Lung (tissue), 12 donors: ENCODE measurements around the gene FUBP1. TPM values are rescaled to one million over a fixed set of nuclear protein-coding genes. Genes with fewer than 3 reads are reported as not detected.

Experiments used
- ATAC-seq: fragments of 200-7000 bp; cut with Tn5 transposase; one replicate; pipeline ENCODE4 v1.9.1; 2020; ENCODE audit warnings: moderate number of reproducible peaks; ENCODE audit not compliant: insufficient read depth, low FRiP score
- DNase-seq, 3 donors: peaks; one replicate each; pipeline ENCODE4 v3.0.0-alpha.2; 2013 to 2017
- H3K27ac ChIP-seq, 2 donors: one replicate each; pipeline ENCODE4 v1.5.1; 2013; ENCODE audit warnings: mild to moderate bottlenecking in 2 of 2, moderate library complexity in 2 of 2, control low read depth in 1 of 2, inconsistent platforms in 1 of 2, low read depth in 1 of 2, low read length in 1 of 2
- H3K27me3 ChIP-seq, 3 donors: one replicate each; pipeline ENCODE4 v1.5.1; 2013; ENCODE audit warnings: low read length in 2 of 3; ENCODE audit not compliant: control insufficient read depth in 3 of 3, insufficient read depth in 3 of 3
- H3K36me3 ChIP-seq, 4 donors: one replicate each; pipeline ENCODE4 v1.5.1; 2013; ENCODE audit warnings: low read length in 4 of 4, mild to moderate bottlenecking in 1 of 4, moderate library complexity in 1 of 4; ENCODE audit not compliant: control insufficient read depth in 4 of 4, insufficient read depth in 4 of 4
- H3K4me1 ChIP-seq, 5 donors: one replicate each; pipeline ENCODE4 v1.5.1; 2013; ENCODE audit warnings: low read length in 5 of 5, mild to moderate bottlenecking in 2 of 5, moderate library complexity in 1 of 5; ENCODE audit not compliant: control insufficient read depth in 5 of 5, insufficient read depth in 5 of 5
- H3K4me3 ChIP-seq: one replicate; pipeline ENCODE4 v1.5.1; 2013; ENCODE audit warnings: mild to moderate bottlenecking, control low read depth, moderate library complexity
- H3K9ac ChIP-seq, 2 donors: one replicate each; pipeline ENCODE4 v1.5.1; 2013; ENCODE audit warnings: low read length in 2 of 2, control low read depth in 1 of 2; ENCODE audit not compliant: insufficient read depth in 1 of 2
- H3K9me3 ChIP-seq, 4 donors: one replicate each; pipeline ENCODE4 v1.5.1; 2013; ENCODE audit warnings: low read length in 3 of 4, mild to moderate bottlenecking in 1 of 4, moderate library complexity in 1 of 4; ENCODE audit not compliant: control insufficient read depth in 4 of 4, insufficient read depth in 3 of 4
- CTCF ChIP-seq: IDR thresholded peaks from 2 replicates; pipeline ENCODE4 v1.5.1; 2012; ENCODE audit warnings: mild to moderate bottlenecking; ENCODE audit errors: control extremely low read depth, extremely low read depth
- WGBS, 2 donors: extraction: QIAGEN DNeasy Blood & Tissue Kit; methylation state at CpG; one replicate each; pipeline ENCODE4 v1.1.7; 2013; 5-methylcytosine and 5-hydroxymethylcytosine counted together
- polyA plus RNA-seq, 2 donors: library from polyadenylated mRNA; stranded (reverse); fragments of 200-250 nt; gene quantifications; one replicate each; pipeline ENCODE4 v1.2.1, GENCODE V29; 2013
- total RNA-seq, 2 donors: library from RNA; depleted of rRNA in 1 of 2; stranded (reverse); fragments of >200 nt in 1 of 2; gene quantifications; one replicate each; pipeline ENCODE4 v1.2.1, GENCODE V29; 2014 to 2021
- donor health status: control.
- donor health status: control.
- donor health status: Bipolar disorder and iron deficiency.
- donor health status: healthy.
- donor health status: DM: yes; HTN: yes; CAD: no.

The FUBP1 gene
- total and polyA plus RNA-seq, 4 donors = 39.1 to 324 (median 70.5) TPM

DNA sequence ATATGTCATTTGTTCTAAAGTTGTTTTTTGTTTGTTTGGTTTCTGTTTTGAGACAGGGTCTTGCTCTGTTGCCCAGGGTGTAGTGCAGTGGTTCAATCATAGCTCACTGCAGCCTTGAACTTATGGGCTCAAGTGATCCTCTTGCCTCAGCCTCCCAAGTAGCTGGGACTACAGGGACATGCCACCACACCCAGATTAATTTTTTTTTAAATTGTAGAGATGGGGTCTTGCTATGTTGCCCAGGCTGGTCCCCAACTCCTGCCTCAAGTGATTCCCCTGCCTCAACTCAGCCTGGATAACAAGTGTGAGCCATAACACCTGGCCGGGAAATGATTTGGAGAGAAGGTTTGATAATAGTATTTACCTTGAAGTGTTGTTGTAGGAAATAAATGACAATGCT, 72.2 kb downstream of the FUBP1 start:
- ATAC-seq (no peak), DNase-seq (no peak)
- peaks cover 0 to 5% (median 0%) of the 10 kb centered on the region in 5 donors for H3K4me1 ChIP-seq
- no peak overlapping the region for H3K4me3 ChIP-seq
- H3K9me3 ChIP-seq = no peaks in the 10 kb centered on the region
- no peak overlapping the region for H3K9ac ChIP-seq
- H3K27ac ChIP-seq = no peak overlapping the region
- no peaks in the 10 kb centered on the region for H3K27me3 ChIP-seq
- no peak for TF ChIP-seq CTCF
- H3K36me3 ChIP-seq = peaks cover 0 to 7% (median 1%) of the 10 kb centered on the region in 4 donors
- WGBS, 2 donors = 83 to 93% methylated on average over 1 of the region's 1 CpG

GRCh38 chr1:77906019-77906545, 72.8 kb downstream of the FUBP1 start:
- ATAC-seq = no peak
- DNase-seq = no peak
- no peaks in the 10 kb centered on the region for H3K9me3 ChIP-seq
- peak overlapping the region in 1 of 2 donors; percentile 18 for H3K27ac ChIP-seq
- no peaks in the 10 kb centered on the region for H3K27me3 ChIP-seq
- H3K4me3 ChIP-seq = no peak overlapping the region
- peaks cover 0 to 9% (median 1%) of the 10 kb centered on the region in 4 donors for H3K36me3 ChIP-seq
- peaks cover 0 to 5% (median 0%) of the 10 kb centered on the region in 5 donors for H3K4me1 ChIP-seq
- peak overlapping the region in 1 of 2 donors; percentile 0 for H3K9ac ChIP-seq
- WGBS, 2 donors = 84 to 92% methylated on average over 2 of the region's 2 CpGs
- no peak for TF ChIP-seq CTCF

DNA sequence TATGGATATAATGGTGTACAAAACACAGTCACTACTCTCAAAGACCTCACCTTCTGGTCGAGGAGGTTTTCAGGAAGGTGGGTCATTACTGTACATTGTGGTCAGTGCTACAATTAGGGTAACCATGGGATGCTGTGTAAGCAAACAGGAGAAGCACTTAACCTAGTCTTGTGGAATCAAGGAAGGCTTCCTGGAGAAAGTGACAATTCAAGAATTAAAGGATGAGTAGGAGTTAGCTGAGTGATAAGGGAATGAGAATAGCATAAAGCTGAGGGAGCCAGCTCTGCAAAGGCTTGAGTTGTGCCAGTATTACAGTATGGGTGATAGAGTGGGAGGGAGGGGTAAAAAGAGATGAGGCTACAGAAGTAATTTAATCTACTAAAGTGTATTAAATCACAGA, 73.3 kb downstream of the FUBP1 start:
- no peak for TF ChIP-seq CTCF
- H3K27ac ChIP-seq = peak overlapping the region in 1 of 2 donors; percentile 18

More for the DNA sequence above, 73.3 kb downstream of the FUBP1 start:
- Histone ChIP-seq H3K36me3 (peaks cover 0 to 4% (median 1%) of the 10 kb centered on the region in 4 donors), H3K9ac (peak overlapping the region in 1 of 2 donors; percentile 0), H3K9me3 (no peaks in the 10 kb centered on the region), H3K27me3 (no peaks in the 10 kb centered on the region), H3K4me1 (peaks cover 0 to 5% (median 0%) of the 10 kb centered on the region in 5 donors), H3K4me3 (no peak overlapping the region)
- ATAC-seq = no peak
- no peak for DNase-seq
- 76 to 86% methylated on average over 1 of the region's 1 CpG for WGBS, 2 donors
